ENCODE results near the gene CAMSAP2.
A peak's percentile ranks its signal among the peaks of the same experiment; 100 is the strongest.

Gene CAMSAP2

GRCh38 chr1:200856716-200857357, 118.1 kb downstream of the CAMSAP2 start:
- no peak for DNase-seq

- no peak for DNase-seq
Measured at GRCh38 chr1:200857804-200858203, 119.1 kb downstream of the CAMSAP2 start.

- peak in 1 of 4 experiments; percentile 10 for DNase-seq
Measured at GRCh38 chr1:200861937-200862647, 123.4 kb downstream of the CAMSAP2 start.

- no peak for DNase-seq
Measured at GRCh38 chr1:200862713-200863415, 124.2 kb downstream of the CAMSAP2 start.

- no peak for DNase-seq
Measured at GRCh38 chr1:200866116-200866515, 127.4 kb downstream of the CAMSAP2 start.

DNA sequence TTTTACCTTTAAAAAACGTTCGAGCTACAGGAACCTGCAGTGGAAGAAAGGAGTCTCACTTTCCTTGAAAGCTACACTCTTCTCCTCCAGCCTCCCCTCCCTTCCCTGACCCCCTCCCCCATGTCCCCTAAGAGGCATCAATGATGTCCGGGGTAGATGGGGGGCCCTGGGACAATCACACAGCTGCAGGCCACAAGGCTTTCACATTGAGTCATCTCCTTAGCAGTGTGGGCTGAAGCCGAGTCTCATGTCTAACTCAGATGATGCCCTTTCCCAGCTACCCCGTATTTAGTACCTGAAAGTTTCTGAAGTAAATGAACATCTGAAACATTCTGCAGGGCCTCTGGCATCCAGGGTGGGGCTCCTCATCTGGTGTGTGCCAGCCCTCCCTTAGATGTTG, 127.8 kb downstream of the CAMSAP2 start:
- no peak for DNase-seq

DNA sequence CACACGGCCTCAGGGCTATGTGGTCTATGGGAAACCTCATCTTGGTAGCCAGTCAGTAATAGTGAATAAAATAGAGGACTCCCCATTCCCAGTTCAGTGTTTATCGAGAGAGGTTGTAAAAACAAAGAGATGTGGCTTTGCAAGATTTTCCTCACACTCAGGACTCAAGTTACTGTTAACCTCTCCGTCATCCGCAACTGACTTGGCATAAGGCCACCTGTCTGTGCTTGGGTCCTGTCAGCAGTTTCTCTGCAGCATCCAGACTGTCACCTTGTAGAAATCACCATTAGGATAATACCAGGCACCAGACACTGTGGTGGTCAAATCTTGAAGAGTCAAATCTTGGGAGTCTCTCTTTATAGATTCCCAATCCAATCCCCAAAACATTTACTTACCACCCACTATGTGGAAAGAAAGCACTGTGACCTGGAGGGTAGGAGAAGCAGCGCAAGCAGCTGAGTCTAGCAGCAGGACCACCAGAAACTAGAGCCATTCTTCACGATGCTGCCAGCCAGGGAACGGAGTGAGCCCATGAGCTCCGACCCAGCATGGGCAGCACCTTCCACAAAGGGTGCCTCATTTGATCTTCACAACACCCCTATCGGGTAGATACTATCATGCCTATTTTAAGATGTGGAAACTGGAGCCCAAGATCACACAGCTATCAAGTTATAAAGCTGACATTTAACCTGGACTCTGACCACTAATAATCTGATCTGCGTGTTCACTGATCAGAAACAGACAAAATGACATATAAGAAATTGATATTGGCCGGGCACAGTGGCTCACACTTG, 128.5 kb downstream of the CAMSAP2 start:
- no peak for DNase-seq

DNA sequence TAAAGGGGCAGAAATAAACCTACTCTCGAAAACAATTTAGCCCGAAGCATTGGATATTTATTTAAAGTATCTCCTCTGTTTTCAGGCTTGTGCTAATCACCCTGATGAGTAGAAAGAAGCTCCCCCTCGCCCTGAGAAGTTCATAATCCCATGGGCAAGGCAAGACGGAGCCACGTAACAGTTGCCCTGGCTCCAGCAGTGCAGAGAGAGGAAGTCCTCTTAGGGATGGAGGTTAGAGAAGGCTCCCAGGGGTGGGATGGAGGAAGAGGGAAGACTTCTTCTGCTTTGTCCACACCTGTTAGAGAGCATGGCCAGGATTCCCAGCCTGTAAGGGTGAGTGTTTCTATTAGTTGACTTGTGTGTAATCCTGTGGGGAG, 130.7 kb downstream of the CAMSAP2 start:
- DNase-seq, result no peak

- no peak for DNase-seq
Measured at GRCh38 chr1:200869753-200870391, 131.2 kb downstream of the CAMSAP2 start.

DNA sequence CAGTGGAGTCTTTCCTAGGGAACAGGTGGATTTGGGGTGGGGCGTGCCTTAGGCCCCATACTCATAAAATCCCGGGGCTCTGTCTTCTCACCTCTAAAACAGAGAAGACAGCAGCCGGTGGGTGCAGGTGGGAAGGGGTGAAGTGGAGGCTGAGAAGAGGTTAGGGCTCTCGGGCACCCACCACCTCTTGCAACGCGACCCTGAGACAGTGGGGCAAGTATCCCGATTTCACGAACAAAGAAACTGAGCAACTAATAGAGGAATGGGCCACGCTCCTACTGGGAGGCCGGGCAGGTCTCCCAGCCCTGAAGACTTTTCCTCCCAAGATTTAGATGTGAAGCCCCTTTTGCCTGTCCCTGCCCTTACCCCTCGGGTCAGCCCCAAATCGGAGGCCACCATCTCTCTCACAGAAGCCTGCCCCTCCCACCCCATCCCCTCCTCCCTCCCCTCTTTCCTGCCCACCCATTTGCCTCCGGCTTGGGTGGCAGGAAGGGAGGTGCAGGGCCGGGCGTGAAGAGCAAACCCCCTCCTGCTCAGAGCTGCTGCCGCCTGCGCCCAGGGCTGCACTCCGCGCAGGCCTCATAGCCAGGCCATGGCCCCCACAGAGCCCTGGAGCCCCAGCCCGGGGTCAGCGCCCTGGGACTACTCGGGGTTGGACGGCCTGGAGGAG, 133.9 kb downstream of the CAMSAP2 start, which contains the start of gene GPR25:
TSS of gene GPR25 (plus strand) at position 536 of the 670 bp plus-strand sequence. CDS start at position 593, 57 bp downstream.
- no peak for DNase-seq

DNA sequence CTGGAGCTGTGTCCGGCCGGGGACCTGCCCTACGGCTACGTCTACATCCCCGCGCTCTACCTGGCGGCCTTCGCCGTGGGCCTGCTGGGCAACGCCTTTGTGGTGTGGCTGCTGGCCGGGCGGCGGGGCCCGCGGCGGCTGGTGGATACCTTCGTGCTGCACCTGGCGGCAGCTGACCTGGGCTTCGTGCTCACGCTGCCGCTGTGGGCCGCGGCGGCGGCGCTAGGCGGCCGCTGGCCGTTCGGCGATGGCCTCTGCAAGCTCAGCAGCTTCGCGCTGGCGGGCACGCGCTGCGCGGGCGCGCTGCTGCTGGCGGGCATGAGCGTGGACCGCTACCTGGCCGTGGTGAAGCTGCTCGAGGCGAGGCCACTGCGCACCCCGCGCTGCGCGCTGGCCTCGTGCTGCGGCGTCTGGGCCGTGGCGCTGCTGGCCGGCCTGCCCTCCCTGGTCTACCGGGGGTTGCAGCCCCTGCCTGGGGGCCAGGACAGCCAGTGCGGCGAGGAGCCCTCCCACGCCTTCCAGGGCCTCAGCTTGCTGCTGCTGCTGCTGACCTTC, 134.5 kb downstream of the CAMSAP2 start:
- peak in 1 of 4 experiments; percentile 42 for DNase-seq

DNA sequence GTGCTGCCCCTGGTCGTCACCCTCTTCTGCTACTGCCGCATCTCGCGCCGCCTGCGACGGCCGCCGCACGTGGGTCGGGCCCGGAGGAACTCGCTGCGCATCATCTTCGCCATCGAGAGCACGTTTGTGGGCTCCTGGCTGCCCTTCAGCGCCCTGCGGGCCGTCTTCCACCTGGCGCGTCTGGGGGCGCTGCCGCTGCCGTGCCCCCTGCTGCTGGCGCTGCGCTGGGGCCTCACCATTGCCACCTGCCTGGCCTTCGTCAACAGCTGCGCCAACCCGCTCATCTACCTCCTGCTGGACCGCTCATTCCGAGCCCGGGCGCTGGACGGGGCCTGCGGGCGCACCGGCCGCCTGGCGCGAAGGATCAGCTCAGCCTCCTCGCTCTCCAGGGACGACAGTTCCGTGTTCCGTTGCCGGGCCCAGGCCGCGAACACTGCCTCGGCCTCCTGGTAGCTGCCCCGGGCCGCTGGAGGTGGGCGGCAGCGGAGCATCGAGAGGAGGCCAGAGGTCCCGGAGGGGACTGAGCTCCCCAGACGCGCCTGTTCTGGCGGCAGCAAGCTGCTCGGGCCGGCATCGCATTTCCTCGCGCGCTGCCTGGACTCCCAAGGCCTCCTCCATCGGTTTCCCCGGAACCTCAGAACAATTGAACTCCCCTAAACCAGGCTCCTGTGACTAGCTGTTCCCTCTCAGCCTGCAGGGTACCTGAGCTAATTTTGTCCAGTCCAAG, 135.1 kb downstream of the CAMSAP2 start:
- peak in 2 of 4 experiments; percentile 23 to 24 for DNase-seq

- no peak for DNase-seq
Measured at GRCh38 chr1:200874694-200875093, 136.0 kb downstream of the CAMSAP2 start.

GRCh38 chr1:200875416-200875815, 136.7 kb downstream of the CAMSAP2 start:
- no peak for DNase-seq

- no peak for DNase-seq
Measured at GRCh38 chr1:200877010-200877409, 138.3 kb downstream of the CAMSAP2 start.

DNA sequence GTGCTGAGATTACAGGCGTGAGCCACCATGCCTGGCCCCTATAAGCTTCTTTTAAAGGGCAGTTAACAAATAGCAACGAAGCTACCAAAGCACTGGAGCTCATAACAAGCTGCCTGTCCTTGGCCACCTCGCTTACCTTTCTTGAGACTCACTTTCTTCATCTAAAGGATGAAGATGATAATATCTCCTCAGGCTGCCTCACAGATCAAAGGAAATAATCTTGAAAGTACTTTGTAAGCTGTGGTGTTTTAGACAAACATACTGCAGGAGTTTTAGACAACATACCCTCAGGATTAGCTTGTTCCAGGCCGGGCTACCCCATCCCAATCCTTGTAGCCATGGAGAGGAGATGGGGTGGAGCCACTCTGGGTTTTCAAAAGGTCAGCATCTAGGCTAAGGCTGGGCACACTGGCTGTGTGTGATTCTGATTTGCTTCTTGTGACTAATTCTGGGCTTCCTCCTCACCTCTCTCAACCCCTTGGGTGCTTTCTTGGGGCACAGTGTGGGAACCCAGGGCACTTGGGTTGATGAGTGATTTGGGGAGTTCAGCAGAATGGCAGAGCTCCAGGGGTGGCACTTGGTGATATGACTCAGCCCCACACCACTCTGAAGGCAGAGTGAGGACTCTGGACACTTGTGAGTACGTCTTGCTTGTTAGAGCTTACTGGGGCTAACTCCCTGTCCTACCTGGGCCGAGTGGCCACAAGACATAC, 139.3 kb downstream of the CAMSAP2 start:
- DNase-seq, result no peak

GRCh38 chr1:200880212-200880611, 141.5 kb downstream of the CAMSAP2 start:
- DNase-seq, result no peak

DNA sequence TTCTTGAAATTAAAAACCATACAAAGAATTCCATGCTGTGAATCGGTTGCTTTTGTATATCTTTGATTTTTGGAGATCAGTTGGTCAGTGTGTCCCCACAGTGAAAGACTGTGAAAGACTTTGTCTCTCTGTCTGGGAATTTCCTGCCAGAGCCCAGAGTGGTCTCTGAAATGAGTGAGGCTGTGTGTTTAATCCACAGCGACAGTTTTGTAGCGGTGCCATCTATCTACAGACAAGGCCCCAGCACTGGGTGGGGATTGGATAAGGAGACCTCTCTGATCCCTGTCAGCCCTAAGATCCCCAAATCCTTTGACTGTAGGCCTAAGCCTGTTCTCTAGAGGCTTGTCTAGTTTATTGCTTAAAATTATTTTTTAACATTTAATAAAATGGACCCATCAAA, 144.4 kb downstream of the CAMSAP2 start:
- no peak for DNase-seq

- no peak for DNase-seq
Measured at GRCh38 chr1:200885623-200886402, 147.1 kb downstream of the CAMSAP2 start.

All from suppressor macrophage (primary cell).